HCEC 1CT (cell line): Measurements from ENCODE around the gene CHRNB4.
"Not testable (repeated sequence)": the region's sequence is repeated elsewhere in the genome, so short reads cannot be mapped to it uniquely, and the experiment has no call there.

Source experiments
- DNase-seq: peaks from one replicate; pipeline ENCODE4 v3.0.0-alpha.2; 2017

The CHRNB4 gene

DNA sequence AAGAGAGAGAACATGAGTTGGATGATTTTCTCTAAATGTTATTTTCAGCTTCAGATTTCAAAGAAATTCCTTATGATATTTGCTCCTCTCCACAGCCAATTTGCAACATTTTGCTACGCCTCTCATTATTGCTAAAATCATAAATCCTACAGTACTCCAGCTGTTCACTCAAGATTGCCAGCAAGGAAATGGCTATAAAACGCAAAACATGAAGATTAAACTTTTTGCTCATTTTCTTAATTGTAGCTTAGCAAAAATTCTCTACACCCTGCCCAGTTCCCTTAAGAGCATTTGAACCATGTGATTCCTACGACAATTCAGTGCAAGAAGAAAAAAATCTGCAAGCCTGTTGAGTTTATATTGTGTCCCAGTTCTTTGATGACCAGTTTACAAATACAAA lies 27.0 kb downstream of the CHRNB4 start:
- no peak for DNase-seq

DNA sequence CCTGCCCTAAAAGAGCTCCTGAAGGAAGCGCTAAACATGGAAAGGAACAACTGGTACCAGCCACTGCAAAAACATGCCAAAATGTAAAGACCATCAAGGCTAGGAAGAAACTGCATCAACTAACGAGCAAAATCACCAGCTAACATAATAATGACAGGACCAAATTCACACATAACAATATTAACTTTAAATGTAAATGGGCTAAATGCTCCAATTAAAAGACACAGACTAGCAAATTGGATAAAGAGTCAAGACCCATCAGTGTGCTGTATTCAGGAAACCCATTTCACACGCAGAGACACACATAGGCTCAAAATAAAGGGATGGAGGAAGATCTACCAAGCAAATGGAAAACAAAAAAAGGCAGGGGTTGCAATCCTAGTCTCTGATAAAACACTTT lies 31.5 kb downstream of the CHRNB4 start:
- not testable (repeated sequence) for DNase-seq

DNA sequence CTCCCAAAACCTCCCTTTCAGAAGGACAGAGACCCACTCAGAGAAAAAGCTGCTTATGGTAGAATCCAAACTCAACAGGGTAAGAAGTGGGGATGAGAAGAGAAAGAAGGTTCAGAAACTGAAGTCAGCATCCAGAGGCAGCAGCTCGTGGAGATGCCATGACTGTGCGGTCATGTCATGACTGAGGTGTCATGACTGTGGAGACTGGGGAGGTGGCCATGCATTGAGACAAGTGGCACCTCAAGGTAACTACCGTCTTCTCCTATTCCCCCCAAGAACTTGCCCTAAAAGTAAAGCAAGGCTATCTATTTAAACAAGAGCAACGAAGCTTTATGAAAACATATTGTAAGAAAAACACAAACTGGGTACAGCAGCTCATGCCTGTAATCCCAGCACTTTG lies 35.3 kb downstream of the CHRNB4 start:
- no peak for DNase-seq

DNA sequence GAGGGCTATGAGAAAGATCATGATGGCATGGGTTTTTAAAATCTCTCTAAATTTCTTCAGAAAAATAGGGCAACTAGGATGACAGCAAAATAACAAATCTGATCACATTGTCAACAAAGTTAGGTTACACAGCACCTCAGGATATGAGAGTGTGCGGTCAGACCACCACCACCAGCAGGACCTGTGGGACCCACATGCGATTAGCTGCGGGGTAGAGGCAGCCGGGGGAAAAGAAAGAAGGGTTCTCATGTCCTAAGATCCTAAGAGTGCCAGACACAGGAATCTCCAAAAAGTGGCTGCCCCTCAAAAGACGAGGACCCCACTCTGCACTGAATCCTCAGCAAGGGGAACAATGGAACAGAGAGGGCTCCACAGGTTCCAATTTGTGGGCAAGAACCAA lies 35.8 kb downstream of the CHRNB4 start:
- DNase-seq: no peak

DNA sequence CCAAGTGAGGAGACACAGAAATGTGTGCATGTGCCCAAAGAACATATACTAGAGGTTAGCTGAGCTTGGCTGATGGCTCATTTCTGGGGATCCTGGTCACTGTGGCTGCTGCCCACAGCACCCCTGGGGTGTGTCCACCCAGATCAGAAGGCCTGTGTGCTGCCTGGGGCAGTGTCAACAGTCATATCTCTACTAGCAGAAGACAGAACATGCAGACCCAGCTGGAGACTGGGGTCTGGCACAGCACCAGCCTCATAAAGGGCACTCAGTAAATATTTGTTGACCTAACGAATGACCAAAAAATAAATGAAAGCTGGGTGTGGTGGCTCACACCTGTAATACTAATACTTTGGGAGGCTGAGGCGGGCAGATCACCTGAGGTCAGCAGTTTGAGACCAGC lies 36.6 kb downstream of the CHRNB4 start:
- DNase-seq: no peak

DNA sequence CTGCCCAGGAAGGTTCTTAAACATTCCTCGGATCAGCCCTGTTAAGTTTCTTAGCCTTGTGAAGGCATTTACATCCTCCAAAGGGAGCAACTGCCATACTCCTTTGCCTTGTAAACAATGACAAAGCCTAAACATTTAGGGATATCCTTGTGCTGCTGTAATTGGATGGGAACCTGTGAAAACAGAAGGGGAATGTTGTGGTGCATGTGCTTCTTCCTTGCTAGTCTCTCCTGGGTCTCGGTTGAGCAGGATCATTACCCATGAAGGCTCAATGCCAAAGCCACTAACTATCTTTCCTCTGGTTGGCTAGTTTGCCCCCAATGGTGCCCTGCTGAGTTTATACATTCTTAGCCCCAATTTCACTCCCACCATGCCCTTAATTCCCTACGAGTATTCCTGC lies 37.5 kb downstream of the CHRNB4 start:
- no peak for DNase-seq

DNA sequence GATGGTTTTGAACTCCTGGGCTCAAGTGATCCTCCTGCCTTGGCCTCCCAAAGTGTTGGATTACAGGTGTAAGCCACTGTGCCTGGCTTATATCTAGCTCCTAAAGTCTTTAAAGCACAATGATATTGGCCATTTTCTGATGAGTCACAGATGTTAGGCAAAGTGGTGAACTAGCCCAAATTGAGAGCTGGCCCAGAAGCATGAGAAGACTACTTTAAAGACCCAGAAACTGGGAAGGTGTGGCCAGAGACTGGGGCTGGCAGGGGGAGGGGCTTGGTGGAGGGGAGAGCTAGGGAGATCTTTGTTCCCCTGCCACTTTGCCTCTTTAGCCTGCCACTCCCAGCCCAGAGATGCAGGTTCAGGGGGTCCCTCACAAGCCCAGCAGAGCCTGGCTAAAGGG lies 41.8 kb downstream of the CHRNB4 start:
- DNase-seq: no peak

DNA sequence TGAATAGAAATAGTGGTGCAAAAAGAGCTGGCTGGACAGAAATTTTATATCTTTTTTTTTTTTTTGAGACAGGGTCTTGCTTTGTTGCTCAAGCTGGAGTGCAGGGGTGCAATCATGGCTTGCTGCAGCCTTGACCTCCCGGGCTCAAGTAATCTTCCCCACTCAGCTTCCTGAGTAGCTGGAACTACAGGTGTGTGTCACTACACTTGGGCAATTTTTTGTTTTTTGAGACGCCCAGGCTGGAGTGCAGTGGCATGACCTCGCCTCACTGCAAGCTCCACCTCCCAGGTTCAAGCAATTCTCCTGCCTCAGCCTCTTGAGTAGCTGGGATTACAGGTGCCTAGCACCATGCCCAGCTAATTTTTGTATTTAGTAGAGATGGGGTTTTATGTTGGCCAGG lies 42.7 kb downstream of the CHRNB4 start:
- no peak for DNase-seq

DNA sequence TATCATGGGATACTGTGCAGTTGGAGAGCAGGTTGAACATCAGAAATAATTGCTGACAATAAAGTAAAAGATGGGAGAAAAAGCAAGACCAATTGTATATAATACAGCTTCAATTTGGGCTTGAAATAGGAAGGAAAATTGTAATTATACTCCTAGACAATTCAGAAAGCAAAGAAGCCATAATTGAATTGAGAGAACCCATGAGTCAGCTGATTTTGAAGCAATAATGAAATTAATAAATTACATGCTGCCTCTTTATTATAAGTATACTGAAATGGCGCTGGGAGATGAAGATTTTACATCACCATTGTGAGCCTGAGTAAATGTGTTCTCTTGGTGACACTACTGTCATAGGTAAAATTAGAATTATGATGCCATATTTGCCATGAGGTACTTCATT lies 43.4 kb downstream of the CHRNB4 start:
- no peak for DNase-seq

DNA sequence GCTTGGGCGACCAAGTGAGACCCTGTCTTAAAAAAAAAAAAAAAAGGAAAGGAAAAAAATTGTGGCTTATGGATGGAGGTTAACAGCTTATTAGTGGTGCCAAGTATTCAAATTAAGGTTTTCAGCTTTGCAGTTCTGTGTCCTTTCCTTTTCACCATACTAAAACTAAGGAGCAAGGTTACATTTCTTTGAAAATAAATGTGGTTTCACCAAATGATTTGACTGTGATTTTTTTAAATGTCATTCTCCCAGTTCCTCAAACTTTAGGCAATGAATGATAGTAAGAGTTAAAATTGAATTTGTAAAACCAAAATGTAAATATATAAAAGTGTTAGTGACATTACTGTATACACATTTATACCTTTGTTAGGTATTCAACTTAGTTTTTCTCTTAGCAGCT lies 66.1 kb downstream of the CHRNB4 start:
- no peak for DNase-seq
